NB4 (cell line): ENCODE data around the gene PRR23E.

Source experiments
- POLR2A ChIP-seq: IDR thresholded peaks from 2 replicates; pipeline ENCODE4 v1.6.1; 2011; ENCODE audit warnings: mild to moderate bottlenecking; ENCODE audit not compliant: insufficient read length; ENCODE audit errors: extremely low read depth
- TF ChIP-seq, protein P1 (sequence below): IDR thresholded peaks from one replicate; pipeline ENCODE4 v1.5.1; 2012; ENCODE audit warnings: low read depth, low read length

GRCh38 chr3:127173516-127174166 is 19.3 kb upstream of the PRR23E start:
- TF ChIP-seq, protein P1, sequence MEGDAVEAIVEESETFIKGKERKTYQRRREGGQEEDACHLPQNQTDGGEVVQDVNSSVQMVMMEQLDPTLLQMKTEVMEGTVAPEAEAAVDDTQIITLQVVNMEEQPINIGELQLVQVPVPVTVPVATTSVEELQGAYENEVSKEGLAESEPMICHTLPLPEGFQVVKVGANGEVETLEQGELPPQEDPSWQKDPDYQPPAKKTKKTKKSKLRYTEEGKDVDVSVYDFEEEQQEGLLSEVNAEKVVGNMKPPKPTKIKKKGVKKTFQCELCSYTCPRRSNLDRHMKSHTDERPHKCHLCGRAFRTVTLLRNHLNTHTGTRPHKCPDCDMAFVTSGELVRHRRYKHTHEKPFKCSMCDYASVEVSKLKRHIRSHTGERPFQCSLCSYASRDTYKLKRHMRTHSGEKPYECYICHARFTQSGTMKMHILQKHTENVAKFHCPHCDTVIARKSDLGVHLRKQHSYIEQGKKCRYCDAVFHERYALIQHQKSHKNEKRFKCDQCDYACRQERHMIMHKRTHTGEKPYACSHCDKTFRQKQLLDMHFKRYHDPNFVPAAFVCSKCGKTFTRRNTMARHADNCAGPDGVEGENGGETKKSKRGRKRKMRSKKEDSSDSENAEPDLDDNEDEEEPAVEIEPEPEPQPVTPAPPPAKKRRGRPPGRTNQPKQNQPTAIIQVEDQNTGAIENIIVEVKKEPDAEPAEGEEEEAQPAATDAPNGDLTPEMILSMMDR, result no peak
- TF ChIP-seq POLR2A, result no peak
